ENCODE data around the gene STK11.
A peak's percentile ranks its signal among the peaks of the same experiment; 100 is the strongest.

Gene STK11

GRCh38 chr19:1251330-1252220, 46.0 kb downstream of the STK11 start:
- peak; percentile 49 for DNase-seq

- DNase-seq = no peak
Measured at GRCh38 chr19:1252221-1252820, 46.7 kb downstream of the STK11 start.

GRCh38 chr19:1252821-1253513, 47.4 kb downstream of the STK11 start:
- DNase-seq = peak; percentile 60

GRCh38 chr19:1253514-1254080, 48.0 kb downstream of the STK11 start:
- DNase-seq = no peak

GRCh38 chr19:1254081-1254527, 48.5 kb downstream of the STK11 start:
- no peak for DNase-seq

- DNase-seq = no peak
Measured at GRCh38 chr19:1254530-1255185, 49.1 kb downstream of the STK11 start.

GRCh38 chr19:1255186-1256161, 49.9 kb downstream of the STK11 start:
- DNase-seq = no peak

GRCh38 chr19:1256646-1257474, 51.3 kb downstream of the STK11 start:
- DNase-seq = no peak

GRCh38 chr19:1257475-1258162, 52.0 kb downstream of the STK11 start:
- no peak for DNase-seq

- DNase-seq = no peak
Measured at GRCh38 chr19:1258163-1258492, 52.5 kb downstream of the STK11 start.

GRCh38 chr19:1258707-1259205, 53.2 kb downstream of the STK11 start:
- DNase-seq = no peak

GRCh38 chr19:1259206-1259875, 53.8 kb downstream of the STK11 start:
- DNase-seq = peak; percentile 56

GRCh38 chr19:1259876-1260748, 54.5 kb downstream of the STK11 start:
- no peak for DNase-seq

- DNase-seq = peak; percentile 97
Measured at GRCh38 chr19:1260749-1261537, 55.4 kb downstream of the STK11 start.

GRCh38 chr19:1261538-1261797, 55.9 kb downstream of the STK11 start:
- DNase-seq = no peak

GRCh38 chr19:1261798-1262622, 56.4 kb downstream of the STK11 start:
- no peak for DNase-seq

- DNase-seq = no peak
Measured at GRCh38 chr19:1262623-1263123, 57.1 kb downstream of the STK11 start.

All from activated CD4-positive, alpha-beta T cell treated with anti-CD3 and anti-CD28 coated beads for 1 hour (primary cell).